ENCODE results near the gene CTNNBL1. TPM values are rescaled to one million over a fixed set of nuclear protein-coding genes. Genes with fewer than 3 reads are reported as not detected.

Gene CTNNBL1
- total RNA-seq, 1 donor from 2014 or later, result 30.0 TPM

GRCh38 chr20:37723668-37724067 is 29.8 kb downstream of the CTNNBL1 start:
- Histone ChIP-seq H3K27me3 (ENCODE audit: control insufficient read depth, insufficient read depth, low read length) (no peaks in the 10 kb centered on the region), H3K4me3 (ENCODE audit: low read depth, low read length) (no peak overlapping the region), H3K36me3 (ENCODE audit: control insufficient read depth, insufficient read depth, low read length) (no peaks in the 10 kb centered on the region)
- DNase-seq (ENCODE audit: low read depth), result no peak
- no peak for TF ChIP-seq CTCF (IDR thresholded peaks at IDR 0.05; ENCODE audit: insufficient read depth, low read length, severe bottlenecking)
- FAIRE-seq, result no peak

- no peaks in the 10 kb centered on the region for H3K36me3 ChIP-seq (ENCODE audit: control insufficient read depth, insufficient read depth, low read length)
- H3K4me3 ChIP-seq (ENCODE audit: low read depth, low read length), result no peak overlapping the region
- no peak for TF ChIP-seq CTCF (IDR thresholded peaks at IDR 0.05; ENCODE audit: insufficient read depth, low read length, severe bottlenecking)
- no peak for FAIRE-seq
- no peaks in the 10 kb centered on the region for H3K27me3 ChIP-seq (ENCODE audit: control insufficient read depth, insufficient read depth, low read length)
- no peak for DNase-seq (ENCODE audit: low read depth)
Measured at GRCh38 chr20:37725165-37725564, 31.3 kb downstream of the CTNNBL1 start.

GRCh38 chr20:37725855-37726254 is 32.0 kb downstream of the CTNNBL1 start:
- no peak for DNase-seq (ENCODE audit: low read depth)
- Histone ChIP-seq H3K4me3 (ENCODE audit: low read depth, low read length) (no peak overlapping the region), H3K27me3 (ENCODE audit: control insufficient read depth, insufficient read depth, low read length) (no peaks in the 10 kb centered on the region), H3K36me3 (ENCODE audit: control insufficient read depth, insufficient read depth, low read length) (no peaks in the 10 kb centered on the region)
- no peak for FAIRE-seq
- TF ChIP-seq CTCF (IDR thresholded peaks at IDR 0.05; ENCODE audit: insufficient read depth, low read length, severe bottlenecking), result no peak

GRCh38 chr20:37726321-37726720 is 32.5 kb downstream of the CTNNBL1 start:
- no peak for TF ChIP-seq CTCF (IDR thresholded peaks at IDR 0.05; ENCODE audit: insufficient read depth, low read length, severe bottlenecking)
- no peak for FAIRE-seq
- Histone ChIP-seq H3K27me3 (ENCODE audit: control insufficient read depth, insufficient read depth, low read length) (no peaks in the 10 kb centered on the region), H3K4me3 (ENCODE audit: low read depth, low read length) (no peak overlapping the region), H3K36me3 (ENCODE audit: control insufficient read depth, insufficient read depth, low read length) (no peaks in the 10 kb centered on the region)
- no peak for DNase-seq (ENCODE audit: low read depth)

- TF ChIP-seq CTCF (IDR thresholded peaks at IDR 0.05; ENCODE audit: insufficient read depth, low read length, severe bottlenecking), result no peak
- FAIRE-seq (no peak), DNase-seq (ENCODE audit: low read depth) (no peak)
- no peaks in the 10 kb centered on the region for H3K36me3 ChIP-seq (ENCODE audit: control insufficient read depth, insufficient read depth, low read length)
- H3K4me3 ChIP-seq (ENCODE audit: low read depth, low read length), result no peak overlapping the region
- no peaks in the 10 kb centered on the region for H3K27me3 ChIP-seq (ENCODE audit: control insufficient read depth, insufficient read depth, low read length)
Measured at GRCh38 chr20:37726971-37727956, 33.4 kb downstream of the CTNNBL1 start.

Measured in bronchial epithelial cell (primary cell).